Lung (tissue), 12 donors: ENCODE data around the gene ZBTB46. TPM values are rescaled to one million over a fixed set of nuclear protein-coding genes. Genes with fewer than 3 reads are reported as not detected.

Source experiments
- ATAC-seq: fragments of 200-7000 bp; cut with Tn5 transposase; one replicate; pipeline ENCODE4 v1.9.1; 2020; ENCODE audit warnings: moderate number of reproducible peaks; ENCODE audit not compliant: insufficient read depth, low FRiP score
- DNase-seq, 3 donors: peaks; one replicate each; pipeline ENCODE4 v3.0.0-alpha.2; 2013 to 2017
- H3K27ac ChIP-seq, 2 donors: one replicate each; pipeline ENCODE4 v1.5.1; 2013; ENCODE audit warnings: mild to moderate bottlenecking in 2 of 2, moderate library complexity in 2 of 2, control low read depth in 1 of 2, inconsistent platforms in 1 of 2, low read depth in 1 of 2, low read length in 1 of 2
- H3K27me3 ChIP-seq, 3 donors: one replicate each; pipeline ENCODE4 v1.5.1; 2013; ENCODE audit warnings: low read length in 2 of 3; ENCODE audit not compliant: control insufficient read depth in 3 of 3, insufficient read depth in 3 of 3
- H3K36me3 ChIP-seq, 4 donors: one replicate each; pipeline ENCODE4 v1.5.1; 2013; ENCODE audit warnings: low read length in 4 of 4, mild to moderate bottlenecking in 1 of 4, moderate library complexity in 1 of 4; ENCODE audit not compliant: control insufficient read depth in 4 of 4, insufficient read depth in 4 of 4
- H3K4me1 ChIP-seq, 5 donors: one replicate each; pipeline ENCODE4 v1.5.1; 2013; ENCODE audit warnings: low read length in 5 of 5, mild to moderate bottlenecking in 2 of 5, moderate library complexity in 1 of 5; ENCODE audit not compliant: control insufficient read depth in 5 of 5, insufficient read depth in 5 of 5
- H3K4me3 ChIP-seq: one replicate; pipeline ENCODE4 v1.5.1; 2013; ENCODE audit warnings: mild to moderate bottlenecking, control low read depth, moderate library complexity
- H3K9ac ChIP-seq, 2 donors: one replicate each; pipeline ENCODE4 v1.5.1; 2013; ENCODE audit warnings: low read length in 2 of 2, control low read depth in 1 of 2; ENCODE audit not compliant: insufficient read depth in 1 of 2
- H3K9me3 ChIP-seq, 4 donors: one replicate each; pipeline ENCODE4 v1.5.1; 2013; ENCODE audit warnings: low read length in 3 of 4, mild to moderate bottlenecking in 1 of 4, moderate library complexity in 1 of 4; ENCODE audit not compliant: control insufficient read depth in 4 of 4, insufficient read depth in 3 of 4
- WGBS, 2 donors: extraction: QIAGEN DNeasy Blood & Tissue Kit; methylation state at CpG; one replicate each; pipeline ENCODE4 v1.1.7; 2013; 5-methylcytosine and 5-hydroxymethylcytosine counted together
- polyA plus RNA-seq, 2 donors: library from polyadenylated mRNA; stranded (reverse); fragments of 200-250 nt; gene quantifications; one replicate each; pipeline ENCODE4 v1.2.1, GENCODE V29; 2013
- total RNA-seq, 2 donors: library from RNA; depleted of rRNA in 1 of 2; stranded (reverse); fragments of >200 nt in 1 of 2; gene quantifications; one replicate each; pipeline ENCODE4 v1.2.1, GENCODE V29; 2014 to 2021
- TF ChIP-seq, protein P1 (sequence below): IDR thresholded peaks from 2 replicates; pipeline ENCODE4 v1.5.1; 2012; ENCODE audit warnings: mild to moderate bottlenecking; ENCODE audit errors: control extremely low read depth, extremely low read depth
- donor health status: control.
- donor health status: control.
- donor health status: Bipolar disorder and iron deficiency.
- donor health status: healthy.
- donor health status: DM: yes; HTN: yes; CAD: no.

The ZBTB46 gene
- total and polyA plus RNA-seq, 4 donors: 3.4 to 15.3 (median 7.6) TPM

DNA sequence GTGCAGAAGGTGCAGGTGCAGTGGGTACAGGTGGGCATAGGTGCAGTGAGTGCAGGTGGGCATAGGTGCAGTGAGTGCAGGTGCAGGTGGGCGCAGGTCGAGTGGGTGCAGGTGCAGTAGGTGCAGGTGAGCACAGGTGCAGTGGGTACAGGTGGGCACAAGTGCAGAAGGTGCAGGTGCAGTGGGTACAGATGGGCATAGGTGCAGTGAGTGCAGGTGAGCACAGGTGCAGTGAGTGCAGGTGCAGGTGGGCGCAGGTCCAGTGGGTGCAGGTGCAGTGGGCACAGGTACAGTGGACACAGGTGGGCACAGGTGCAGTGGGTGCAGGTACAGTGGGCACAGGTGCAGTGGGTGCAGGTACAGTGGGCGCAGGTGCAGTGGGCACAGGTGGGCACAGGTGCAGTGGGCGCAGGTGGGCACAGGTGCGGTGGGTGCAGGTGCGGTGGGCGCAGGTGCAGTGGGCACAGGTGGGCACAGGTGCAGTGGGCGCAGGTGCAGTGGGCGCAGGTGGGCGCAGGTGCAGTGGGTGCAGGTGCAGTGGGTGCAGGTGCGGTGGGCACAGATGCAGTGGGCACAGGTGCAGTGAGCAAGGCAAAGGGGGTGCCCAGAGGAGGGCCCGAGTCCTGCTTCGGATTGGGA, 15.3 kb downstream of the ZBTB46 start:
- WGBS, 2 donors: 94 to 96% methylated on average over 14 of the region's 14 CpGs
- H3K36me3 ChIP-seq: peaks cover 0 to 5% (median 0%) of the 10 kb centered on the region in 4 donors
- no peak for ATAC-seq
- TF ChIP-seq, protein P1, sequence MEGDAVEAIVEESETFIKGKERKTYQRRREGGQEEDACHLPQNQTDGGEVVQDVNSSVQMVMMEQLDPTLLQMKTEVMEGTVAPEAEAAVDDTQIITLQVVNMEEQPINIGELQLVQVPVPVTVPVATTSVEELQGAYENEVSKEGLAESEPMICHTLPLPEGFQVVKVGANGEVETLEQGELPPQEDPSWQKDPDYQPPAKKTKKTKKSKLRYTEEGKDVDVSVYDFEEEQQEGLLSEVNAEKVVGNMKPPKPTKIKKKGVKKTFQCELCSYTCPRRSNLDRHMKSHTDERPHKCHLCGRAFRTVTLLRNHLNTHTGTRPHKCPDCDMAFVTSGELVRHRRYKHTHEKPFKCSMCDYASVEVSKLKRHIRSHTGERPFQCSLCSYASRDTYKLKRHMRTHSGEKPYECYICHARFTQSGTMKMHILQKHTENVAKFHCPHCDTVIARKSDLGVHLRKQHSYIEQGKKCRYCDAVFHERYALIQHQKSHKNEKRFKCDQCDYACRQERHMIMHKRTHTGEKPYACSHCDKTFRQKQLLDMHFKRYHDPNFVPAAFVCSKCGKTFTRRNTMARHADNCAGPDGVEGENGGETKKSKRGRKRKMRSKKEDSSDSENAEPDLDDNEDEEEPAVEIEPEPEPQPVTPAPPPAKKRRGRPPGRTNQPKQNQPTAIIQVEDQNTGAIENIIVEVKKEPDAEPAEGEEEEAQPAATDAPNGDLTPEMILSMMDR: no peak
- peaks cover 0 to 14% (median 0%) of the 10 kb centered on the region in 5 donors for H3K4me1 ChIP-seq
- peak; percentile 35 to 62 (median 58) for DNase-seq
- peak overlapping the region in 1 of 2 donors; percentile 41 for H3K27ac ChIP-seq
- no peak overlapping the region for H3K4me3 ChIP-seq
- no peak overlapping the region for H3K9ac ChIP-seq
- H3K9me3 ChIP-seq: no peaks in the 10 kb centered on the region
- no peaks in the 10 kb centered on the region for H3K27me3 ChIP-seq

DNA sequence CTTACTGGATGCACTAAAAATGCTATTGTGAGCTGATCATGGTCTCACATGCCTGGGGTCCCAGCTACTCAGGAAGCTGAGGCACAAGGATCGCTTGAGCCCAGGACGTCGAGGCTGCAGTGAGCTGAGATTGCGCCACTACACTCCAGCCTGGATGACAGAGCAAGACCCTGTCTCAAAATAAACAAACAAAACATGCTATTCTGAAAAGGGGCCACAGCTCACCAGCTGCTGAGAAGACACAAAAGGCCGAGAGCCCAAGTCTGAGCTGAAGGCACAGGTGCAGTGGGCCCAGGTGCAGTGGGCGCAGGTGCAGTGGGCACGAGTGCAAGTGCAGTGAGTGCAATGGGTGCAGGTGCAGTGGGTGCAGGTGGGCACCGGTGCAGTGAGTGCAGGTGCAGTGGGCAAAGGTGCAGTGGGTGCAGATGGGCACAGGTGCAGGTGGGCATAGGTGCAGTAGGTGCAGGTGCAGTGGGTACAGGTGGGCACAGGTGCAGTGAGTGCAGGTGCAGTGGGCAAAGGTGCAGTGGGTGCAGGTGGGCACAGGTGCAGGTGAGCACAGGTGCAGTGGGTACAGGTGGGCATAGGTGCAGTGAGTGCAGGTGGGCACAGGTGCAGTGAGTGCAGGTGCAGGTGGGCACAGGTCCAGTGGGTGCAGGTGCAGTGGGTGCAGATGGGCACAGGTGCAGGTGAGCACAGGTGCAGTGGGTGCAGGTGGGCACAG, 16.0 kb downstream of the ZBTB46 start:
- Histone ChIP-seq H3K27me3 (no peaks in the 10 kb centered on the region), H3K36me3 (peaks cover 0 to 5% (median 0%) of the 10 kb centered on the region in 4 donors), H3K4me1 (peaks cover 0 to 14% (median 0%) of the 10 kb centered on the region in 5 donors), H3K4me3 (no peak overlapping the region), H3K27ac (peak overlapping the region in 1 of 2 donors; percentile 41), H3K9ac (no peak overlapping the region), H3K9me3 (no peaks in the 10 kb centered on the region)
- TF ChIP-seq, protein P1: no peak
- 68 to 71% methylated on average over 8 of the region's 8 CpGs for WGBS, 2 donors
- ATAC-seq: no peak
- DNase-seq: peak; percentile 17 to 63 (median 61)

DNA sequence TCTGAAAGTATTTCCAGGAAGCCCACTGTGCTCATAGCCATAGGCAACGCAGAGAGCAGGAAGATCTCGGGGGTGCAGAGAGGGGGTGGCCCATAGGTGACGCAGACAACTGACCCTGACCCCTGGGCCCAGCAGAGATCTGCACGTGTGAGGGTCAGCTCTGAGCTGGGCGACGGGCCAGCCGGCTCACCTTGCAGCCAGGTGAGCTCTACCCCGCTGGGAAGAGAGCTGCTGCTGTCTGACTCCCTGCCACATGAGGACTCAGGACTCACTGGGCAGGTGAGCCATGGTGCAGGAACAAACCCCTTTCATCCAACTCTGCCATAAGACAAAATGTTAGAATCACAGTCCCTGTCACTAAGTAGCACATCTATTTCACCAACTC, 19.6 kb downstream of the ZBTB46 start:
- no peak overlapping the region for H3K4me3 ChIP-seq
- H3K36me3 ChIP-seq: peaks cover 0 to 5% (median 0%) of the 10 kb centered on the region in 4 donors
- ATAC-seq (no peak), DNase-seq (no peak)
- no peaks in the 10 kb centered on the region for H3K9me3 ChIP-seq
- TF ChIP-seq, protein P1: no peak
- no peak overlapping the region for H3K9ac ChIP-seq
- no peaks in the 10 kb centered on the region for H3K27me3 ChIP-seq
- peaks cover 0 to 12% (median 0%) of the 10 kb centered on the region in 5 donors for H3K4me1 ChIP-seq
- H3K27ac ChIP-seq: no peak overlapping the region
- WGBS, 2 donors: 76 to 86% methylated on average over 8 of the region's 8 CpGs
